ENCODE data around the gene HEXIM1. TPM values are rescaled to one million over a fixed set of nuclear protein-coding genes. Genes with fewer than 3 reads are reported as not detected.

The HEXIM1 gene
- total RNA-seq, 1 donor from 2014 or later = 23.7 TPM

- Histone ChIP-seq H3K27me3 (no peaks in the 10 kb centered on the region), H3K9me3 (no peaks in the 10 kb centered on the region), H3K36me3 (peaks cover 45 to 66% of the 10 kb centered on the region in 2 donors), H3K27ac (peak overlapping the region; percentile 81), H3K4me3 (no peak overlapping the region), H3K4me1 (peaks cover 14 to 35% of the 10 kb centered on the region in 2 donors)
- TF ChIP-seq, protein P1, sequence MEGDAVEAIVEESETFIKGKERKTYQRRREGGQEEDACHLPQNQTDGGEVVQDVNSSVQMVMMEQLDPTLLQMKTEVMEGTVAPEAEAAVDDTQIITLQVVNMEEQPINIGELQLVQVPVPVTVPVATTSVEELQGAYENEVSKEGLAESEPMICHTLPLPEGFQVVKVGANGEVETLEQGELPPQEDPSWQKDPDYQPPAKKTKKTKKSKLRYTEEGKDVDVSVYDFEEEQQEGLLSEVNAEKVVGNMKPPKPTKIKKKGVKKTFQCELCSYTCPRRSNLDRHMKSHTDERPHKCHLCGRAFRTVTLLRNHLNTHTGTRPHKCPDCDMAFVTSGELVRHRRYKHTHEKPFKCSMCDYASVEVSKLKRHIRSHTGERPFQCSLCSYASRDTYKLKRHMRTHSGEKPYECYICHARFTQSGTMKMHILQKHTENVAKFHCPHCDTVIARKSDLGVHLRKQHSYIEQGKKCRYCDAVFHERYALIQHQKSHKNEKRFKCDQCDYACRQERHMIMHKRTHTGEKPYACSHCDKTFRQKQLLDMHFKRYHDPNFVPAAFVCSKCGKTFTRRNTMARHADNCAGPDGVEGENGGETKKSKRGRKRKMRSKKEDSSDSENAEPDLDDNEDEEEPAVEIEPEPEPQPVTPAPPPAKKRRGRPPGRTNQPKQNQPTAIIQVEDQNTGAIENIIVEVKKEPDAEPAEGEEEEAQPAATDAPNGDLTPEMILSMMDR (IDR thresholded peaks at IDR 0.05) = peak in 1 of 3 experiments; percentile 4
- intact Hi-C loops (cut with DNase I) = loop anchor here (1.0 kb wide), 1 partner anchor 17 kb away; no protein-coding TSS in a partner anchor
- DNase-seq (ENCODE audit: low spot score in 2 of 2) = no peak
These were observed 37.3 kb upstream of the HEXIM1 start for GRCh38 chr17:45110676-45111611.

GRCh38 chr17:45111850-45112249 is 36.4 kb upstream of the HEXIM1 start:
- TF ChIP-seq, protein P1 (IDR thresholded peaks at IDR 0.05) = no peak
- intact Hi-C loops (cut with DNase I) = no loop called here
- Histone ChIP-seq H3K4me3 (no peak overlapping the region), H3K36me3 (peaks cover 47 to 65% of the 10 kb centered on the region in 2 donors), H3K27ac (peak overlapping the region; percentile 81), H3K4me1 (peaks cover 14 to 31% of the 10 kb centered on the region in 2 donors), H3K27me3 (no peaks in the 10 kb centered on the region), H3K9me3 (no peaks in the 10 kb centered on the region)
- DNase-seq (ENCODE audit: low spot score in 2 of 2) = no peak

DNA sequence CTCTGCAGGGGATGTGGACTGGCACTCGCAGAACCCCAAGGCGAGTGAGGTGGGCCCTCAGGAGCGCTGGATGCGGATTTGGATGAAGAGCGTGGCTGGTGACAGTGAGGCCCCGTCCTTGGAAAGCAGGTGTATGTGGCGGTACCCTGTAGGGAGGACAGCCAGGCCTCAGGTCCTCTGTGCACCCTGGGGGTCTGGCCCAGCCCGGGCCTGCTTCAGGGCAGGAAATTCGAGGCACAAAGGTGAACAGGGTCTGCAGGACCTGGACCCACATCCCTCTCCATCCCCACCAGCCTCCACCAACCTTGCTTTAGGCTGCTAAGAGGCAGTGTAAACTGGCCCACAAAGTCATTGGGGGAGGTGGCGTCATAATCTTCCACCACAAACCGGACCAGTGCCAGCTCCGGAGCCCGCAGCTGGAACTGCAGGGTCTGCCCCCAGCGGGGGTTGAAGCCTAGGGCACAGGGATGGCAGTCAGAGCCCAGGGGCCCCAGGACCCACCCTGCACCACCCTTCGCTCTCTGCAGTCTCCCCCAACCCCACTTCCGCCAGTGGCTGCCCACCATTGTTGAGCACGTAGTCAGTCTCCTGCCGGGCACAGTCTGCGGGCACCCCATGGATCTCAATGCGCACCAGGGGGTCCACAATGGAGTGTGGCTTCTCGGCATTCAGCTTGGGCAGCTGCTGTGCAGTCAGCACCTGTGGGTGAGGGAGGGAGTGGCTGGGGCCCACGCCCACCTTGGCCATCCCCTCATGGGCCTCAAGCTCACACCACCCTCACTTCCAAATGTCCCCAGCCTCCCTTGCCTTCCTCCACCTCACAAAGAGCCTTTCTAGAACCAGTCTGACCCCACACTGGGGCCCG is 35.5 kb upstream of the HEXIM1 start:
- peaks cover 8 to 26% of the 10 kb centered on the region in 2 donors for H3K4me1 ChIP-seq
- intact Hi-C loops (cut with DNase I) = no loop called here
- no peaks in the 10 kb centered on the region for H3K9me3 ChIP-seq
- peaks cover 52 to 65% of the 10 kb centered on the region in 2 donors for H3K36me3 ChIP-seq
- TF ChIP-seq, protein P1 (IDR thresholded peaks at IDR 0.05) = no peak
- no peak for DNase-seq (ENCODE audit: low spot score in 2 of 2)
- H3K4me3 ChIP-seq = no peak overlapping the region
- H3K27me3 ChIP-seq = no peaks in the 10 kb centered on the region
- peak overlapping the region; percentile 81 for H3K27ac ChIP-seq

- TF ChIP-seq, protein P1 (IDR thresholded peaks at IDR 0.05) = no peak
- Histone ChIP-seq H3K9me3 (no peaks in the 10 kb centered on the region), H3K4me1 (peaks cover 8 to 26% of the 10 kb centered on the region in 2 donors), H3K27ac (peak overlapping the region; percentile 81), H3K27me3 (no peaks in the 10 kb centered on the region), H3K36me3 (peaks cover 52 to 66% of the 10 kb centered on the region in 2 donors), H3K4me3 (no peak overlapping the region)
- intact Hi-C loops (cut with DNase I) = no loop called here
- no peak for DNase-seq (ENCODE audit: low spot score in 2 of 2)
These were observed 34.9 kb upstream of the HEXIM1 start for GRCh38 chr17:45113424-45113754.

DNA sequence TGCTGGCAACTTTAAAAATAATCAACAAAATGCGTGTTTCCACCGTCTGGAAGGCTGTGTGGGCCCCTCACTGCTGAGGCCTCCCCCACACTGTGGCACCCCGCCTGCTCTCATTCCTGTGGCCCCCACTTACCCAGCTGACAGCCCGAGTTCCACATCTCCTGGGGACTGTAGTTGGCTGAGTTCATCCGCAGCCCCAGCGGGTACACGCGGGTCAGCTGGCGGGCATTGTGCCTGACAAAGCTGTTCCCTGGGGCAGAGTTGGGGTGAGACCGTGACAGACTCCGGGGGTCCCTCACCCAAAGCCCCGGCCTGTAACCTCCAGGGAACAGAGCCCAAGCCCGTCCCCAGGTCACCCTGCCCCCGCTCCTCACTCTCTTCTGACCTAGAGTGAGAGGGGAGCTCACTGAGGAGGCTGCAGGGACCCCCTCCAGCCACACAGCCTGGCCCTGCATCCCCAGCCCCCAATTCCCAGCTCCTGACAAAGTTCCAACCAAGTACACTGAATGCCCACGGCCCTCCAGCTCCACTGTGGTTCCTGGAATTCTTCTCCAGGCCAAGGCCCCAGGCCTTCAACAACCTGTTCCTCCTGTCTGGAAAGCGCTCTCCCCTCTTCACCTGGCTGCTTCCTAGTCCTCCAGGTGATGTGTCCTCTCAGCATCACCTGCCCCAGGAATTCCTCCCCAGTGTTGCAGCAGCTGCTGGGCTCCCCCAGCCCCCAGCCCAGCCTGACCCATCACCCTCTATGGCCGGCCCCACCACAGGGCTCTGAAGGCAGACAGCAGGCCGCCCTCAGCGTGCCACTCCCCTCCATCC is 34.0 kb upstream of the HEXIM1 start:
- peak in 1 of 2 donors; percentile 61 for DNase-seq (ENCODE audit: low spot score in 2 of 2)
- peaks cover 8 to 26% of the 10 kb centered on the region in 2 donors for H3K4me1 ChIP-seq
- TF ChIP-seq, protein P1 (IDR thresholded peaks at IDR 0.05) = no peak
- H3K4me3 ChIP-seq = no peak overlapping the region
- intact Hi-C loops (cut with DNase I) = no loop called here
- peaks cover 55 to 72% of the 10 kb centered on the region in 2 donors for H3K36me3 ChIP-seq
- no peaks in the 10 kb centered on the region for H3K9me3 ChIP-seq
- peak overlapping the region; percentile 81 for H3K27ac ChIP-seq
- H3K27me3 ChIP-seq = no peaks in the 10 kb centered on the region

Data from ascending aorta (tissue), 2 donors.